ENCODE results near the gene EEF1AKMT2. TPM values are rescaled to one million over a fixed set of nuclear protein-coding genes. Genes with fewer than 3 reads are reported as not detected.

Gene EEF1AKMT2
- total RNA-seq, 1 donor from 2014 or later = 22.0 TPM

GRCh38 chr10:124734311-124735166 lies 57.1 kb downstream of the EEF1AKMT2 start:
- no peak for TF ChIP-seq CTCF (IDR thresholded peaks at IDR 0.05)
- DNase-seq (ENCODE audit: extremely low spot score, unreplicated experiment) = peak; percentile 66
- Mint-ChIP-seq H3K27me3 (ENCODE audit: unreplicated experiment) (no peaks in the 10 kb centered on the region), H3K36me3 (ENCODE audit: unreplicated experiment) (peaks cover 2% of the 10 kb centered on the region), H3K4me3 (ENCODE audit: unreplicated experiment) (no peak overlapping the region), H3K27ac (ENCODE audit: unreplicated experiment) (no peak overlapping the region), H3K4me1 (ENCODE audit: unreplicated experiment) (peaks cover 28% of the 10 kb centered on the region), H3K9me3 (ENCODE audit: unreplicated experiment) (no peaks in the 10 kb centered on the region)

DNA sequence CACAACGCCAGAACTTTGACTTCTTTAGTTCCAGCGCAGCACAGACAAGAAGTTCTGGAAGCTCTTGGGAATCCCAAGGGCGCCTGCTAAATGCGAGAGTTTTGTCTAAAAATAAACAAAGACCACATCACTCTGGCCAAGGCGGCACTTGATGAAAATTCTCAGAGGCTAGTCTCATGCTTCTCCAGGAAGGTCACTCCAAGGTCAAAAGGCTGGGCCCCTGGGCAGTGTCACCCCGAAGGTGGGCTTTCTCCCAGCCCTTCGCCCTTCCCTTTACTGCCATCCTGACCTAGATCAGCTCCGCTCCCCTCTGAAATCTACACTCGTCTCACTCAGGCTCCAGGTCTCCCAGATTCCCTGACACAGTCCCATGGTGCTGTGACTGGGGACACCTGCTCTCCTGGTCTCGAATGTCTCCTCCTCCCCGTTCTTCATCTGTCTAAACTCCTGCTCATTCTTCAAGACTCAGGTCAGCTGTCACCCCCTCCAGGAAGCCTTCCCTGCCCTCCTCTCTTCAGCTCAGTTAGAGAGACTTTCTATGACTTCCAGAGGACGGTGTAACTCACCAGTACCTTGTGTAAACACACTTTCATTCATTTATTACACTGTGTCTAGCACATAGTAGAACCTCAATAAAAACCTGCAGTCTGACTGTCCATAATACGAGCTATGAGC lies 58.0 kb downstream of the EEF1AKMT2 start:
- Mint-ChIP-seq H3K4me3 (ENCODE audit: unreplicated experiment) (no peak overlapping the region), H3K27me3 (ENCODE audit: unreplicated experiment) (no peaks in the 10 kb centered on the region), H3K27ac (ENCODE audit: unreplicated experiment) (peak overlapping the region; percentile 21), H3K4me1 (ENCODE audit: unreplicated experiment) (peaks cover 30% of the 10 kb centered on the region), H3K36me3 (ENCODE audit: unreplicated experiment) (peaks cover 2% of the 10 kb centered on the region), H3K9me3 (ENCODE audit: unreplicated experiment) (no peaks in the 10 kb centered on the region)
- no peak for DNase-seq (ENCODE audit: extremely low spot score, unreplicated experiment)
- no peak for TF ChIP-seq CTCF (IDR thresholded peaks at IDR 0.05)

- no peak for TF ChIP-seq CTCF (IDR thresholded peaks at IDR 0.05)
- H3K27ac Mint-ChIP-seq (ENCODE audit: unreplicated experiment) = peak overlapping the region; percentile 21
- H3K27me3 Mint-ChIP-seq (ENCODE audit: unreplicated experiment) = no peaks in the 10 kb centered on the region
- H3K4me3 Mint-ChIP-seq (ENCODE audit: unreplicated experiment) = no peak overlapping the region
- H3K9me3 Mint-ChIP-seq (ENCODE audit: unreplicated experiment) = no peaks in the 10 kb centered on the region
- DNase-seq (ENCODE audit: extremely low spot score, unreplicated experiment) = no peak
- H3K36me3 Mint-ChIP-seq (ENCODE audit: unreplicated experiment) = peaks cover 2% of the 10 kb centered on the region
- H3K4me1 Mint-ChIP-seq (ENCODE audit: unreplicated experiment) = peaks cover 30% of the 10 kb centered on the region
Observed at GRCh38 chr10:124732931-124733570, 58.6 kb downstream of the EEF1AKMT2 start.

DNA sequence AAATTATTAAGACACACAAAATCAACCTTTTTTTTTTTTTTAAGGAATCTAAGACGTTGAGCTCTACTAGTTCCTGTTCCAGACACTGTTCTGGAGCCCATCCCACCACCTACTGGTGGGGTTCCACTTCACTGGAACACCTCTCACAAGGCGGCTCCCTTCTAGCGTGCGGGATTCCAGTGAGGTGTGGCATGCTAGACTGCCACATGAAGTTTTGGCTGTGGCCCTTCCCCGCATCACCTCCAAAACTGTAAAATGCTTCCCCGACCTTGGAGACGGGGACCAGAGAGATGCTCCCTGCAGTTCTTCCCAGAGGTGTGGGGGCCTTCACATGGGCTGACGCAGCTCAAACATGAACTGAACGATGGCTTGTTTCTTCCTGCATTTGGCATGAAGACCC lies 60.1 kb downstream of the EEF1AKMT2 start:
- Mint-ChIP-seq H3K27ac (ENCODE audit: unreplicated experiment) (no peak overlapping the region), H3K27me3 (ENCODE audit: unreplicated experiment) (no peaks in the 10 kb centered on the region), H3K4me3 (ENCODE audit: unreplicated experiment) (no peak overlapping the region), H3K4me1 (ENCODE audit: unreplicated experiment) (peaks cover 22% of the 10 kb centered on the region), H3K9me3 (ENCODE audit: unreplicated experiment) (no peaks in the 10 kb centered on the region), H3K36me3 (ENCODE audit: unreplicated experiment) (peaks cover 2% of the 10 kb centered on the region)
- no peak for DNase-seq (ENCODE audit: extremely low spot score, unreplicated experiment)
- TF ChIP-seq CTCF (IDR thresholded peaks at IDR 0.05) = no peak

- H3K9me3 Mint-ChIP-seq (ENCODE audit: unreplicated experiment) = no peaks in the 10 kb centered on the region
- H3K27me3 Mint-ChIP-seq (ENCODE audit: unreplicated experiment) = no peaks in the 10 kb centered on the region
- no peak for TF ChIP-seq CTCF (IDR thresholded peaks at IDR 0.05)
- H3K4me1 Mint-ChIP-seq (ENCODE audit: unreplicated experiment) = peaks cover 15% of the 10 kb centered on the region
- no peak overlapping the region for H3K27ac Mint-ChIP-seq (ENCODE audit: unreplicated experiment)
- no peak for DNase-seq (ENCODE audit: extremely low spot score, unreplicated experiment)
- no peak overlapping the region for H3K4me3 Mint-ChIP-seq (ENCODE audit: unreplicated experiment)
- H3K36me3 Mint-ChIP-seq (ENCODE audit: unreplicated experiment) = peaks cover 2% of the 10 kb centered on the region
Observed at GRCh38 chr10:124730790-124731189, 60.9 kb downstream of the EEF1AKMT2 start.
